Stimulated activated CD4-positive, alpha-beta T cell treated with anti-CD3 and anti-CD28 coated beads, Interleukin-12 subunit alpha, Interleukin-12 subunit beta, amount 100 ng/mL, for 4 hours (primary cell): ENCODE measurements around the gene ZNF576.
"Not testable (repeated sequence)": the region's sequence is repeated elsewhere in the genome, so short reads cannot be mapped to it uniquely, and the experiment has no call there.

ENCODE experiments used
- DNase-seq: peaks from one replicate; pipeline ENCODE4 v3.0.0-alpha.2; 2020

Gene ZNF576, protein sequence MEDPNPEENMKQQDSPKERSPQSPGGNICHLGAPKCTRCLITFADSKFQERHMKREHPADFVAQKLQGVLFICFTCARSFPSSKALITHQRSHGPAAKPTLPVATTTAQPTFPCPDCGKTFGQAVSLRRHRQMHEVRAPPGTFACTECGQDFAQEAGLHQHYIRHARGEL

DNA sequence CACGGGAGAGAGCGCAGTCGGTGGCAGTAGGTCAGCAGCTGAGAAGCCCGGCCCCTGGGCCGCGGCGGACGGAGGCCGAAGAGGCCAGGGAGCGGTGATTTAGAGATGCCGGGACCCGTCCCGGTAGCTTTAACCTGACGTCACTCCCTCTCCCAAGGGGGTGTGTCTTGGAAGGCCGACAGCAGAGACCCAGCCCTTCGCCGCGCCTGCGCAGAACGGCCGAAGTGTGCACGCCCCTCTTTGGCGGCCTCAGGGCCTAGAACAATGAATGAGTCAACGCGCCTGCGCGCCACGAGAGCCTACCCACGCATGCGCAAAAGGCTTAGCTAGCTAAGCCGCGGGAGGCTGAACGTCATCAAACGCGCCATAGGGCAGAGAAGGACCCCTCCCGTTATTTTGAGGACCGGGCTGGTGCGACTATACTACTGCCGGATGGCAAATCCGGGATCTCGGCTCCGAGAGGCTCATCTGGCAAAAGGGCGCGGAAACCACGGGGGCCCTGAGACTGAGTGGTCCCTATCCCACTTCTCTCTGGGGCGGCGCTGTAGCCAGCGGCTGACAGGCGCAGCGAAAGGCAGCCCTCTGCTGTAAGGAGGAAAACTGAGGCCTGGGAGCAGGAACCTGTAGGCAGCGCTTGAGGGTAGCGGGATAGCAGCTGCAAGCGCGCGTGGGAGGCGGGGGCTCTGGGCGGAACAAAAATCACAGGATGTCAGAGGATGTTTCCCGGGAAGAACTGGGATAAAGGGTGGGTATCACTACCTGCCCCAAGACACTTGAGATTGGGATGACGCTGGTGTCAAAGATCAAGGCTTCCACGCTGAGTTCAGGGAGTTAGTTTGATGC is at the start of gene ZNF576, which contains the start of gene IRGQ:
Gene ZNF576, plus strand, starts transcription at position 597 of the 843 bp plus-strand sequence. CDS start 514 bp downstream, outside the sequence.
Gene IRGQ, minus strand, starts transcription at position 136 of the 843 bp plus-strand sequence. CDS start 796 bp downstream, outside the sequence.
- DNase-seq: peak; percentile 100

DNA sequence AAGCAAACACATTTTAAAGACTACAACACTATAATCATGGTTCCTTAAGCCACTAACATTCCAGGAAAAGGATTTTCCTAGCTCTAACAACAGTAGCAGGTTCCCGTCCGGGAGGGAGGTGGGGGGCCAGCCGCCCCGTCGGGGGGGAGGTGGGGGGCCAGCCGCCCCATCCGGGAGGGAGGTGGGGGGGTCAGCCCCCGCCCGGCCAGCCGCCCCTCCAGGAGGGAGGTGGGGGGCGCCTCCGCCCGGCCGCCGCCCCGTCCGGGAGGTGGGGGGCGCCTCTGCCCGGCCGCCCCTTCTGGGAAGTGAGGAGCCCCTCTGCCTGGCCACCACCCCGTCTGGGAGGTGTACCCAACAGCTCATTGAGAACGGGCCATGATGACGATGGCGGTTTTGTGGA is 48.5 kb upstream of the ZNF576 start:
- not testable (repeated sequence) for DNase-seq

DNA sequence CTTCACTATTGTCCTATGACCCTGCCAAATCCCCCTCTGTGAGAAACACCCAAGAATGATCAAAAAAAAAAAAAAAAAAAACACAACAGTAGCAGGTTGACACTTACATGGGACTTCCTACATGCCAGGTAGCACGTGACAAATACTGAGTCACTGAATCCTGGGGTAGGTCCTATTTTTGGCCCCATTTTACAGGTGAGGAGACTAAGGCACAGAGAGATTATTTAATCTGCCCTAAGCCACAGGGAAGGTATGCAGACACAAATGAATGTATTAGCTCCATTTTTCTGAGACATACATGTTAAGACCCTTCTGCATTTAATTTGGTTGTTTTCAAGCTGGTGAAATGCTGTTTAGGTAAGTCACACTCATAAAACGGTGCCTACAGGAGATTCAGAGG is 47.7 kb upstream of the ZNF576 start:
- DNase-seq: no peak

DNA sequence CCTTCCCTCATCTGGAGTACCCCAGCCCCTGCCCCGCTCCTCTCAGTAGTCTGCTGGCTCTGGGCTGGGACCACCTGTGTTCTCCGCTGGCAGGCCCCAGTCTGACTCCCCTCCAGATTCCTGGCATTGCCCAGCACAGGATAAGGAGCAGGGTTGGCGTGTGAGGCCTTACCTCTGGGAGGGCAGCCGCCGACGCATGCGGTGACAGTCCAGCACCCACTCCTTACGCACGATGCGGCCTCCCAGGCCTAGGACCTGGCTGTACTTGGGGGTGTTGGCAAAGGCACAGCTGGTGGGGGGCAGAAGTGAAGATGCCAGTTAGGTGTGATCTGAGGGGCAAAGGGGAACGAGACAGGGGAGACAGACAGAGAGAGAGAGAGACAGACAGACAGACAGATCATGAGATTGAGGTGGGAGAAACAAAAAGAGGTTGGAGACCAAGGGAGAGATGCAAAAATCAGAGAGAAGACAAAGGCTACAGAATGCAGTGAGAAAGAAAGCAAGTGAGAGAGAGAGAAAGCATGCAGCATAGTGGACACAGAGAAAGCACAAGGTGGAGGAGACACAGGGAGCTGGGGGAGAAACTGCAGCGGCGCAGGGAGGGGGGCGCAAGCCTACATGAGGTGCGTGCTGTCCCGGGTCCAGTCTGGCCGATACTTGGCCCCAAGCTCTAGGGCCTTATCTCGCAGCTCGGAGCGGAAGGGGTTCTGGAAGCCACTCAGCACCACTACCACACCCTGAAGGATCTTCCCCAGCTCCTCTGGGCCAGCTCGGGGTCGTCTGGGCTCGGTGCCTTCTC is 44.8 kb upstream of the ZNF576 start:
- no peak for DNase-seq

DNA sequence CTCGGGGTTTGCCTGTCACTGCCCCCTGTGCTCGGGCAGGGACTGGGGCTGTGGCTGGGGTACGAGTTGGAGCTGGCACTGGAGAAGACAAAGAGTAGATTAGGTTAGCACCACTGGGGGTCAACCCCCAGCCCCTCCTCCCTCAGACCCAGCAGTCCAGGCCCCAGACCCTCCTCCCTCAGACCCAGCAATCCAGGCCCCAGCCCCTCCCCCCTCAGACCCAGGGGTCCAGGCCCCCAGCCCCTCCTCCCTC is 44.3 kb upstream of the ZNF576 start:
- no peak for DNase-seq

DNA sequence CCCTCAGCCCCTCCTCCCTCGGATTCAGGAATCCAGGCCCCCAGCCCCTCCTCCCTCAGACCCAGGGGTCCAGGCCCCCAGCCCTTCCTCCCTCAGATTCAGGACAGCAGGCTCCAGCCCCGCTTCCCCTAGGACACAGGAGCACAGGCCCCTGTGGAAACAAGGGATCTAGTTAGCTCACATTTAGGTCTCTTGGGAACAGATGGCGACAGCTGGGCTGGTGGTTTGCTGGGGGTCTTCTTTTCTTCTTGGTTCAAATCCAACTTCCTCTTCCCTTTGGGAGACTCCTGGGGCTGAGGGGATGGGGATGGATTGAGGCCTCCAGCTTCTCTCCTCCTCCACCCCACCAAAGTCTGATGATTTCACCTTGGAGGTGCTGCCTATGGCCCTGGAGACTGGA is 43.8 kb upstream of the ZNF576 start:
- DNase-seq: no peak

DNA sequence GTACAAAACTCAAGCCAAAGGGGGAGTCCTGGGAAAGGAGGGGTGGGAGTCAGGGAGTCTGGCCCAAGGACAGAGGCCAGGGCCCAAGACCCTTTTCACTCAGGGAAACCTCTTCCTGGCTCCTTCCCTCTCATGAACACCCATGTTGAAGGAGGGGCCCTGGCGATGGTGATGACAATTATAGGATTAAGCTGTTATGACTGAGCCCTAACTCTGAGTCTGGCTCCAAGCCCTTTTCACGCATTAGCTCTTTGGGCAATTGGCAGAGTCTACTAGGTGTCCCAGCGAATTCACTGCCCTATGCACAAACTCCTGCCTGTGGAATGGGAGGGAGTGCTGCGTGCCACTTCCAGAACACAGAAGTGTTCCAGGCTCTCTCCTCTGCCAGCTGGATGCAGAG is 42.7 kb upstream of the ZNF576 start:
- no peak for DNase-seq

DNA sequence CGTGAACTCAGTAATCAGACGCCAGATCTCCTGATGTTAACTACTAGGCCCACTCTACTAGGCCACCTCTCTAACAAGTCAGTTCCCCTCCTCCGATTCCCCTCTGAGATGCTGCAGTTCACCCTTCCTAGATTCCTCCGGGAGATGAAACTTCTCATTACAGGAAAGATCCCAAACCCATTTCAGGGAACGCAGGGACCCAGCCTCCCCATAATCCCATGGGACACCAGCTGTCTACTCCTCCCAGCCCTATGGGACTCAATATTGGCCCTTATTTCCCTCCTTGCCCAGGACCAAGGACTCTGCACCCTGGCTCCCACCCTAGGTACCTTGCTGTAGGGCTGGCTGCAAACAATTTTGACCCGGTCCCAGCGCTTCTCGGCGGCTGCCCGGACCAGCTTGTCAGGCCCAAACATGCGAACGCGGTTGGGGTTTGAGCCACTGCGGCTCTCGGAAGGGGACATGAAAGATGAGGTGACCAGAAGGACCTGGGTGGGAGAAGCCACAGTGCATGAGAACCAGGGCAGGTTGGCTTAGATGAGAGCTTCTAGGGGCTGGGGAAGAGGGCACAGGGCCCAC is 42.0 kb upstream of the ZNF576 start:
- DNase-seq: no peak

DNA sequence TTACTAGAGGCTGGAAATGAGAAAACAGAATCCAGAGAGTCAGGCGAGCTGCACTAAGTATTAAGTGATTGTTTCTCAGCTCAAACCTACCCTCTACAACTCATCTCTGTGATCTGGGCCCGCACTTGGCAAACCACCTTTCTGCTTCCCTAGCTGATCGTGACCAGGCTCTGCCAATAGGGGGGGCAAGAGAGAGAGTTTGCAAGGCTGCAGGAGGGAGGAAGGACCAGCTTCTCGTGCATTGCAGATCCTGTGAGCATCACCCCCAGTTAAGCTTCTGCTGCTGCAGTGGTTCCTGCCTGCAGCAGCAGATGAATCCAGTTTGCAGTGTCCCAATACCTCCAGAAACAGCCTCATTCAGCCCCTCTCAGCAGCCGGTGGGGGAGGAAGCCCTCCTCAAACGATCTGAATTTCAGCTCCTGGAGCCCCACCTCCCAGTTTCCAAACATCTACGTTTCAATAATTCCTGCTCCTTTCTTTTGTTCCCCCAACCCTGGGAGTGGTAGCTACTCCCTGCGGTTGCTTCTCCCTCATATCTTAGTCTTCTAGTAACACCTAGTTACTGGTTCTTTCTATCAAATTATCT is 41.1 kb upstream of the ZNF576 start:
- peak; percentile 78 for DNase-seq

DNA sequence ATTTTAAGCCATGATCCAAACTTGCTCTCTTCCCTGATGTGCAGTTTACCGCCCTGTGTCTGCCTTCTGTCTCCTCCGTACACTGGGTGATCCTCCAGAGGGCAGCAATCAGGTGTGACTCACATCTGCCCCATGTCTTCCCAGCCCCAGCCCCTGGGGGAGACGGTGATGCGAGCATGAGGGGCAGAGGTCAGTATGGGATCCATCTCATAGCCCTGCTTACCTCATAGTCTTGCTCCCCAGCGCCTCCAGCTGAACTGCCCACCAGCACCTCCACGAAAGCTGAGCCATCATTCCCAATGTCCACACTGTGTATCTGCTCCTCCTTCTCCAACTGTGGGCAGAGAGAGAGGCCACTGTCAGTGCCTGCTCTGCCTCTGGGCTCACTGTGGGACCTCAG is 35.7 kb upstream of the ZNF576 start:
- no peak for DNase-seq

DNA sequence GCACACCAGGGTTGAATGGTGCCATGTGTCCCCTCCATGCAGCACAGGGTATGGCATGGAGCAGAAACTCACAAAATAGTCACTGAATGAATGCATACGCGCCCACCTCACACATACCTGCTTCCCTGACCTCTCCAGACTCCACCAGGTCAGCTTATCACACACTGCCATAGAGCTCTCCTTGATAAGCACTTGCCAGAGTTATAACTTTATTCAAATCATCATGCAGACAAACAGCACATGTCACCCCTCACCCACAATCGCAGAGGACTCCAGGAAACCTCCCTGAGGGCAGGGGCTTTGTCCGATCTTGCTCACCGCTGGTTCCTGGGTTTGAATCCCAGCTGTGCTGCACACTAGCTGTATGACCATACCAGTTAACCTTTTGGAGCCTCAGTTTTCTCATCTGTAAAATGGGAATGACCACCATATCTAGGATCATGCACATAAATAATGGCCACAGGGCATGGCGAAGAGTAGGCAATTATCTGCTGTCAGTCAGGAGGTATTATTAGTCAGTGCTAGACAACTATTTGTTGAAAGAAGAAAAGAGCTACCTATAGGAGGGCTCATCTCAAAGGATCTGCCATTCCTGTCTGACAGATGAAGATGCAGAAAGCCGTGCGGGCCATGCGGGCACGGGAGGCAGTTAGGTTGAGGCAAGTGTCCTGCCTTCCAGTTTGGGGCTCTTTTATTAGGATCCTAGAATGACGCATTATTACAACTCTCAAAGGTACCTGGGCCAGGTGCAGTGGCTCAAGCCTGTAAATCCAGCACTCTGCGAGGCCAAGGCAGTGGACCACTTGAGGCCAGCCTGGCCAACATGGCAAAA is 35.0 kb upstream of the ZNF576 start:
- no peak for DNase-seq

DNA sequence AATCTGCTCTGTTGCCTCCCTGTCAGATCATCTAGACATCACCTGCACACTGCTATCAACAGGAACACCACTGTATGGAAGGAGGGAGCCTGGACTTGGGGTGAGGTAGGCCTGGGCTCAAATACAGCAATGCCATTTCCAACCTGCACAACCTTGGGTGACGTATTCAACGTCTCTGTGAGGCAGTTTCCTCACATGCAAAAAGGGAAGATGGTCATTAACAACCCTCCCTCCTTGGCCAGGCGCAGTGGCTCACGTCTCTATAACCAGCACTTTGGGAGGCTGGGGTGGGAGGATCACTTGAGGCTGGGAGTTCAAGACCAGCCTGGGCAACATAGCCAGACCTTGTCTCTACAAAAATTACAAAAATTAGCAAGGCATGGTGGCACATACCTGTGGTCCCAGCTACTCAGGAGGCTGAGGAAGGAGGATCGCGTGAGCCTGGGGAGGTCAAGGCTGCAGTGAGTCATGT is 34.1 kb upstream of the ZNF576 start:
- no peak for DNase-seq

DNA sequence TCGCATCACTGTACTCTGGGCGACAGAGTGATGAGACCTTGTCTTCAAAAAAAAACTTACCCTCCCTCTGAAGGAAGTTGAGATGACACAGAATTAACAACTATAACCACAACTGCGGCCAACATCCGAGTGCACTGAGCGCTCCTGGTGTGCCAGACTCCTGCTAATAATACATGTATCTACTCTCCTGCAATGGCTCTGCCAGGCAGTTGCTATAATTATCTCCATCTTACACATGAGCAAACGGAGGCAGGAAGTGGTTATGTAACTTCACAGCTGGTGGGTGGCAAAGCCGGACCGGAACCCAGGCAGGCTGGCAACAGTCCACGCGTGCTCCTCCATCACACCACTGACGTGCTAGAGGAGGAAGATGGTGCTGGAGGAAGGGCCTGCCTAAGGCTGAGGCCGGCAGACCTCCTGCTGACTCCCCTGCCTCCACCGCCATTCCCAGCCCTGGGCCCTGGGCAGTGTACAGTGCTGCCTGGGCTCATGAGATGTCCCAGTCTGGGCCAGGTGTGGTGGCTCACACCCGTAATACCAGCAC is 33.6 kb upstream of the ZNF576 start:
- DNase-seq: peak; percentile 50

DNA sequence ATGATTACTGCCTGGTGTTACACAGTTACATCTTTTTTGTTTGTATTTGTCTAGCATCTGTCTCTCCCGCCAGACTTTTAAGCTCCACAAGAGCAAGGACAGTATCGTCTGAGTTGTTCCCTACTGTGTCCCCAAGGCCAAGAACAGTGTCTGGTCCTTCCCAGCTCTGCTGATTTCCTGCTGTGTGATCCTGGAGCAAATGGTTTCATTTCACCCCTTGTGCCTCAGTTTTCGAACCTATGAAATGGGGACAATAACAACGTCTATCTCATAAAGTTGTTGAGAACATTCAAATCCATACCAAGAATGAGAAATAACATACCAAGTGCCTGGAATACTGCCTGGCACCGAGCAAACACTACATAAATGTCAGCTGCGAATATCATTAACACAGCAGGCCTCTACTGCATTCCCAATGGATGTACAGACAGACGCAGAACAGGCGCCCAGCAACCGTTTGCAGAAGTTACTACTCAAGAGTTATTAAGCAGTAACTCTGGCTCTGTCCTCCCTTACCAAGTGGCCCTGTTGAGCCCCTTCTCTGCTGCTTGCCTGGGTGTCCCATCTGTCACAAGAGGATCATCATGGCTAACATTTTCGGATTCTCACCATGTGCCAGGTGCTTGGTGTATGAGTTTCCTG is 32.5 kb upstream of the ZNF576 start:
- no peak for DNase-seq

DNA sequence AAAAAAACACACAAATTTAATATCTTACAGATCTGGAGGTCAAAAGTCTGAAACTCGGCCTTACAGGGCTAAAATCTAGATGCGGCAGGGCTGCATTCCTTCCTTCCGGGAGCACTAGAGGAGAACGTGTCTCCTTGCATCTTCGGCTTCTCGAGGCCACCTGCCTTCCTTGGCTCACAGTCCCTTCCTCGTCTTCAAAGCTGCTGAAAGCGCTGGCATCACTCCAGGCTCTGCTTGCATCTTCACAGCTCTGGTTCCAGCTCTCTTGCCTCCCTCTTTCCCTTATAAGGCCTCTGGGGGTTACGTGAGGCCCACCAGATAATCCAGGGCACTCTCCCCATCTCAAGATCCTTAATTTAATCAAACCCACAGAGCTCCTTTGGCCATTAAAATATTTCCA is 31.6 kb upstream of the ZNF576 start:
- DNase-seq: no peak

DNA sequence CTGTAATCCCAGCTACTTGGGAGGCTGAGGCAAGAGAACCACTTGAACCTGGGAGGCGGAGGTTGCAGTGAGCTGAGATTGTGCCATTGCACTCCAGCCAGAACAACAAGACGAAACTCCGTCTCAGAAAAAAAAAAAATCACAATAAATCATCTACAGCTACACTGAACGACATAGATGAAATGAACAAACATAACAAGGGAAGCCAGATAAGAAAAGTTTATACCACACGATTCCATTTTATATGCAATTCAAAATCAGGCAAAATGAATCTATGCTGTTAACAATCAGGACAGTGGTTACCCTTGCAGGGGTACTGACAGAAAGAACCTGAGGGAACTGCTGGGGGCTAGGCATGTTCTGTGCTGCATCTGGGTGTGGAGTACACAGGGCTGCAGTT is 26.7 kb upstream of the ZNF576 start:
- no peak for DNase-seq

DNA sequence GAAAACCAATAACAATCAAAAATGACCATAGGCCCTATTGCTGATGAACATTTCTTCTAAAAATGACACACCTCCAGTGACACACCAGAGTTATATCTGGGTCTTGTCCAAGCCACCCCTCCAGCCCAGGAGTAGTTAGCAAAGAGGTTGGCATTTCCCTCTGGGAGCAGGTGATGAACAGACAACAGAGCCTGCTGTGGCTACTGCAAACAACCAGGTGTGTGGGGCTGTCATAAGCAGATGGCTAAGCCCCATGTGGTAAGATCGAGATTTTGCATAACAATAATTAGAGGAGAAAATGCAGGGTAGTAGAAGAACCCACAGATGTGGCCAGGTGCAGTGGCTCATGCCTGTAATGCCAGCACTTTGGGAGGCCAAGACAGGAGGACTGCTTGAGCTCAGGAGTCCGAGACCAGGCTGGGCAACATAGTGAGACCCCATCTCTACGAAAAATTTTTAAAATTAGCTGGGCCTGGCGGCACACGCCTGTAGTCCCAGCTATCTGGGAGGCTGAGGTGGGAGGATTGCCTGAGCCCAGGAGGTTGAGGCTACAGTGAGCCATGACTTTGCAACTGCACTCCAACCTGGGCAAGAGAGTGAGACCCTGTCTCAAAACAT is 26.1 kb upstream of the ZNF576 start:
- DNase-seq: no peak

DNA sequence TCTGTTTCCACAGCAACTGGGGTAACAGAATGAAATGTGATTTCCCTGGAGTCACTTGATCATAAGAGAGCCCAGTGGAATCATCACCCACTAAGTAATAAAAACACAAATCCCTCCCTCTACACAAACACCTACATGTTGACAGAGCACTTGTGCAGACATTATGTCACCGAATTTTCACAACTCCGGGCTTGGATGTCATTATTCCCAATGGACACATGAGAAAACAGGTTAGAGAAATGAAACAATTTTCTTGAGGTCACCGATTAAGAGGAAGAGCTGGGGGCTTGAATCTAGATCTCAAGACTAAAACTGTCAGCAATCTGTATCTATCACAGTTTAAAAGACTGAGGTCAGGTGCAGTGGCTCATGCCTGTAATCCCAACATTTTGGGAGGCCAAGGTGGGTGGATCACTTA is 24.2 kb upstream of the ZNF576 start:
- no peak for DNase-seq

DNA sequence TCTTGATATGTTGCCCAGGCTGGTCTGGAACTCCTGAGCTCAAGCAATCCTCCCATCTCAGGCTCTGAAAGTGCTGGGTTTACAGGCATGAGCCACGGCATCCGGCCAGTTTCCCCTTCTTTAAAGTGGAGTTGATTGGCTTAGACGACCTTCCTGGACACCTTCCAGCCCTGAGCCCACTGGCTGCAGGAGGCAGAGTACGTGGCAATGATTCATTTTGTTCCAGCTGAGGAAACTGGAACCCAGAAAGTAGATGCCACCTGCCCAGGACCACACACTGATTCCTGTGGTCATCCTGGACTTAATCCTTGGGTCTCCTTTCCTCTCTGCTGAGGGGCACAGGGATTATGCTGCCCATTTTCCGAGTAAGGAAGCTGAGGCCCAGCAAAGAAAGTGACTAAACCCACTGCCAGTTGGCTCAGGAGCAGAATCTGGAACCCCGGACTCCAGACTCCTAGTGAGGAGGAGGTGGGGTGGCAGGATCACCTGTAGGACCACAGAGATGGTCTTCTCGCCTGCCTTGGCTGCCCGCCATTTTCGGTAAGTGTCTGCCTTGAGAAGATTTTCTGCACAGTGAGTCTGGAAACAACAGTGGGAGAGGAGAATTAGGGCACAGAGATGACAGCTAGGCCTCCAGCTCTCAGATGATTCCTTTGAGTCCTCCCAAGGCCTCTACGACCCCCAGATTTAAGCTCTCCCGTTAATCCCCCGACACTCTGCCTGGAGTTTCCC is 21.8 kb upstream of the ZNF576 start:
- no peak for DNase-seq
